NCI-H2227 (cell line): ENCODE measurements around the gene VIP.
"Not testable (repeated sequence)": the region's sequence is repeated elsewhere in the genome, so short reads cannot be mapped to it uniquely, and the experiment has no call there.

Experiments used
- DNase-seq: peaks from one replicate; lab custom pipeline; 2025; ENCODE audit not compliant: unreplicated experiment; lab: John Stamatoyannopoulos, UW

Gene VIP

GRCh38 chr6:152750694-152751093 is at the start of gene VIP:
TSS of gene VIP (plus strand) at chr6:152750797. CDS start at chr6:152752178, 1,381 bp downstream.
- DNase-seq = no peak

DNA sequence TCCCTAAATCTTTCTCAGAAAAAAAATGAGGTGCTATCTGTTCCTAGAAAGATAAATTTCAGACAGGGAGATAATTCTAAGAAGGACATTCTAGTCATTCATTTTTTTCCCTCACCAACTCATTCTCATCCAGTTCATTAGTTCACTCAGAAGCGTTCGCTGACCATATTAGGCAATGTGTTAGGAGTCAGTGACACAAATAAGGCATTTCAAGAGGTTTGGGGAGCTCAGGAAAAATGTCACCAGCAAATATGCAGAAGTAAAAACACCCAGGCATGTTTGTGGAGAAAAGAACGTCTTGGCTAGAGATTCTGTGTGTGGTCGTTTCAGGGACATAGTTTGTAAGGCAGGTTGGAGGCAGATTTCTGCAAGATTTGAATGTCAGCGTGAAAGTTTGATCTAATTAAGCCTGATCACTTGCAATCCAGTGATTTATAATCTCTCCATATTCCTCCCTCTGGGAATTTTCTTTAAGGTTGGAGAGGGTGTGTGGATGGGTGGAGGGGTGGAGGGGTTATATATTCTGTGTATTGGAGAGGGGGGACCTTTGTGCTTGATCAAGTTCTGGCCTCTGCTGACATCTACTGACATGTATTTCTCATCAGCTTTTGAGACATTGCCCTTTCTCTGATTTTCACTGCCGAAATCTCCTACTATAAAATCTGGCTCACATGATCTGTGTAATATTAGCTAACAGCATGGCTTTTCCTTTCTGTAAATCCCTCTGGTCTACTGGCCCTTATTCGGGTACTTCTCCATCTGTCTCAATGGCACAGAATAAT is 49.3 kb upstream of the VIP start:
- DNase-seq = no peak

GRCh38 chr6:152701863-152702401 is 48.7 kb upstream of the VIP start:
- DNase-seq = no peak

- DNase-seq = not testable (repeated sequence)
These were observed 46.8 kb upstream of the VIP start for GRCh38 chr6:152703750-152704149.

GRCh38 chr6:152705327-152705726 is 45.3 kb upstream of the VIP start:
- DNase-seq = no peak

- no peak for DNase-seq
These were observed 34.3 kb upstream of the VIP start for GRCh38 chr6:152716322-152716721.

DNA sequence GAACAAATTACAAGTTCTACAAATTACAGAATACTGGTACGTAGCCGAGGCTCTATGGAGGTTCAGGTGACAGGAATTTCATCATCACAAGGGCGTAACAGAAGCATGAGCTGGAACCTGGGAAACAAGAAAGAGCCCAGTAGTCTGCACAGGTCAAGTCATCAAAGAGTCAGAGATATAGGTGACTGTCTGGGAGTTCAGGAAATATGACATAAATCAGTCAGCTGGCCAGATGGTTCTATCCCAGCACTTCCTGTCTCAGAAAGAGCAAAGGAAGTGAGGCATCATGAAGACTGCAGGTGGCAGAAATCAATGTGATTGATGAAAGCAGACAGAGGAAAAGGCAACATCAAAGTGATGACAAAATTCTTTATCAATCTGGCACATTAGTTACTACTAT is 29.6 kb upstream of the VIP start:
- no peak for DNase-seq

- DNase-seq = no peak
These were observed 28.6 kb upstream of the VIP start for GRCh38 chr6:152721956-152722355.

- DNase-seq = no peak
These were observed 27.2 kb upstream of the VIP start for GRCh38 chr6:152723398-152723797.

DNA sequence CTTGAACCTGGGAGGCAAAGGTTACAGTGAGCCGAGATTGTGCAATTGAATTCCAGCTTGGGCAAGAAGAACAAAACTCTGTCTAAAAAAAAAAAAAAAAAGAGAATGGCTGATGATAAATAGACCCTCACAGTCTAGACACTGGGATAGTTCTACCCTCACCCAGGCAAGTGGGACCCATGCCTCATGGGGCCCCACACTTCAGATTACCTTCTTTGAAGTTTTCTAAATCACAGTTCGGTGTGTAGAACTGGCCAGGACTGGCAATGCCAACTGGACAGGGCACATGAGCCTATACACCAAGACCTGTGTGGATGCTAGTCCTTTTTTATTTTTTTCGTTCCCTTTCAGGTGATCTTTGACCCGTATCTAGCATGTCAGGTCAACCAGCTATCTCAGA is 24.3 kb upstream of the VIP start:
- DNase-seq = no peak

GRCh38 chr6:152727507-152727906 is 23.1 kb upstream of the VIP start:
- DNase-seq = no peak

GRCh38 chr6:152734630-152735029 is 16.0 kb upstream of the VIP start:
- no peak for DNase-seq

DNA sequence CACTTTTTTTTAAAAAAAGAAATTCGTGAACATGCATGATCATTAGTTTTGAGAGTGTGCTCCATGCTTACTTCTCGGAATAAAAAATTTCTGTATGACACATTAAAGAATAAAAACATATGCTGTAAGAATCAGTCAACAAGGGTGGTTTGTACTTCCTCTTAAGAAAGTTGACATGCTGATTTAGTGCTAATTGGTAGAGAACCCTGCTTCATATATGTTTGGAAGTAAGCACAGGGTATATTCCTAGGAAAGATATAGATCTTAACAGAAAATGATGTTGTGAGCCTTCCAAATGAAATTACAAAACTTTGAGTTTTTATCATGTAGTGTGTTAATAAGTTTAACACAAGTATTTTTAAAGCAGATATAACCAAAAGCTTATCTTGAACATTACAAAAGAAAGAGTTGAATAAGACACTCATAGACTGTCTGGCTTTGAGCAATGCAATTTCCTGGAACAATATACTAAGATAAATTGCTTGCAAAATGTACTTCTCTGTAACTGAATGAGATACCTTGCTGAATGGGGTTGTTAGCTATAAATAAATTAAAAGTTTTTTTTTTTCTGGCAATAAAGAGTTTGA is 13.8 kb upstream of the VIP start:
- no peak for DNase-seq

GRCh38 chr6:152745509-152746171 is 5.0 kb upstream of the VIP start:
- DNase-seq = no peak

DNA sequence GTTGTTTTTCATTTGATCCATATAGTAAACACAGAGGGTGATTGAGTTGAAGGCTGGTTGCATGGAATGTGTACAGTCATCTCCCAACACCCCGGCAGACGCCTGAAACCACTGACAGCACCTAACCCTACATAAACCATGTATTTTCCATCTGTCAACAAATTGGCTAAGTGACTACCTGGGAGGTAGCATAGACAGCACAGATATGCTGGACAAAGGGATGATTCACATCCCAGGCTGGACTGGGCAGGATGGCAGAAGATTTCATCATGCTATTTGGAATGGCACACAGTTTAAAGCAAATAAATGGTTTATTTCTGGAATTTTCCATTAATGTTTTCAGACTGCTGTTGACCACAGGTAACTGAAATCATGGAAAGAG is 4.4 kb upstream of the VIP start:
- DNase-seq = no peak

GRCh38 chr6:152748843-152749242 is 1.8 kb upstream of the VIP start:
- DNase-seq = no peak

DNA sequence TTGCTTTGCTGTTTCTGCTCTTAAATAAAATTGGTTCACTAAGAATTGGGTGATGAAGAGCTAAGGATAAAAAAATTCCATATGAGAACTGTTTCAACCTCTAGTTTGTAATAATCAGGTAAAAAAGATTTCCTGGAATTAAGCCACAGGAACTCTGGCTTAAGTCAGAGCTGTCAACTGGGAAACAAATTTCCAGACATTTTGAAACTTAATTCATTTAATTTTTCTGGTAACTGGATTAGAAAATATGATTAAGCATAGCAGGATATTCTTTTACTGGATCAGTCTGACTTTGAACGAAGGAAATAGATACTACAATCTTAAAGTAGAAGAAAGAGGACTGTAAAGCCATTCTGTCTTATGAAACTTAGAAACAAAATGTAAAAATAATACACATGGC is 1.3 kb upstream of the VIP start:
- DNase-seq = no peak

DNA sequence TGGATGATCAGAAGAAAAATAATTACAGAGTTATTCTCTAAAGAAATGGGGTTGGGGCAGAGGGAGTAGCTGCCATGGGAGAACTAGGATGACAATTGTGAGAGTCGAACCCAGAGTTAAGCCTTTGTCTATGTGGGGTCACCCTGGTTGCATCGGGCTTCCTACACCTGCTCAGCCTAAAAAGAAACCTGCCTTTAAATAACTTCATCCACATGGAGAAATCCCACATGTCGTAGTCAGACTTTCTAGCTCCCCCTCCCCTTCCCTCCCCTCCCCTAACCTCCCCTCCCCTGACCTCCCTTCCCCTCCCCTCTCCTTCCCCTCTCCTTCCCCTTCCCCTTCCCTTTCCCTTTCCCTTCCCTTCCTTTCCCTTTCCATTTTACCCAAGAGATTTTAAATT is 14.7 kb downstream of the VIP start:
- DNase-seq = no peak

- DNase-seq = no peak
These were observed 18.6 kb downstream of the VIP start for GRCh38 chr6:152769159-152769558.

DNA sequence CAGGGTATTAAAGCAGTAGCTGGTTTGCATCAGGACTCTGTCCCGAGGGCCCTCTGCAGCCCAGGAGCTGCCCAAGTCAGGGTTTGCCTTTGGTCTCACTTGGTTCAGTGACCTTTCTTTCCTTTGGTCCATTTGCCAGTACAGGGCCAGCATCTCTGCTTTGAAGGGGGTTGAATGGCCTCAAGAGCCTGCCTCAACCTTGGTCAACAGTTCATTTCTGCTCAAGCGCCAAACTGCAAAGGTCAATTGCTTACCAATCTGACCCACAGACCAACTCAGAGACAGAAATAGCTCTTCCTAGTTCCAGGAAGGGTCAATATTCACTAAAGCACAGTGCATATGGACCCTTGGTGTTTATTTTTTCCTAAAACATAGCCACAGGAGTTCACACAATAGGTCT is 19.4 kb downstream of the VIP start:
- DNase-seq = no peak

DNA sequence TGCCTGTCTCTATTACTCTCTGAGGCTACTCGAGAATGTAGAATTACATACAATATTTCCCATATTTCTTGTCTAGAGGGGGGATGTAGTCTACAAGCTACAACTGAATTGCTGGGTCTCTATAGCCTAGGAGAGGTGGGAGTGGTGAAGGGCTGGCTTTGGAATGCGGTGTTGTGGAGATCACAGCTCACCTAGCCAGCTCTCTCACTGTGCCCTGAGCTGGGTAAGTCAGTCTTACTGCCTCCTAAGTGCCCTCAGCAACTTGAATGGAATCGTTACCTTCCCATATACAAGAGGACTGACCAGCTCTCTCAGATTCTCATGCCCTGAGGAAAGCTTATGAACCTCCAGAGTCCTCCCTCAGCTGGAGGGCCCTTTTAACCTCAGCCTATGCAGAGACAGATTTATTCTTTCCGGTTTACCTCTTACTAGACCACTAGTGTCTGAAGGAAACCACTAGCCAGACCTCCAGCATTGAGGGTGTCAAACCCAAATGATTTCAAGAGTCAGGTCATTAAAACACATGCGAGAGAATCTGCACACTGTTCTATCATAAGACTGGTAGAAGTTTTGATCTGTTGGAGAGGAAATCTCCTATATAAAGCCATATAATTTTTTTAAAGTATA is 20.6 kb downstream of the VIP start:
- no peak for DNase-seq

DNA sequence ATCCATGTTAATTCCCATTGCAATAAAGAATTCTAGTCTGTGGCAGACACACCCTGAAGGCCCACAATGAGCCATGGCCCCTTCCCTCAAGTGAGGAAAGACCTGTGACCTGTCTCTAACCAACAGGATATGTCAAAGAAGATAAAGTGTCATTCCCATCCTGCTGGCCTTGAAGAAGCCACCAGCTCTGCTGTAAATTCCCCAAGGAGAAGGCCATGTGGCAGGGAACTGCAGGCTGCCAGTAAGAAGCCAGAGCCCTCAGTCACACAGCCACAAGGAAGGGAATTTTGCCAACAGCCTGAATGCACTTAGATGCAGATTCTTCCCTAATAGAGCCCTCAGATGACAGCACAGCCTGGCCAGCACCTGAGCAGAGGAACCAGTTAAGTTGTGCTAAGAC is 24.8 kb downstream of the VIP start:
- no peak for DNase-seq
